Astrocyte (in vitro differentiated cells and primary cell): ENCODE data around the gene PLA1A.

ENCODE experiments used
- EZH2 ChIP-seq: IDR thresholded peaks from 2 replicates; pipeline ENCODE4 v1.6.1; 2012; ENCODE audit warnings: mild to moderate bottlenecking, low read length, inconsistent platforms; ENCODE audit not compliant: insufficient read depth
- TF ChIP-seq, protein P1 (sequence below): IDR thresholded peaks from 2 replicates; pipeline ENCODE4 v1.5.1; 2011; ENCODE audit warnings: low read depth, mild to moderate bottlenecking, inconsistent platforms, low read length, moderate library complexity; ENCODE audit not compliant: insufficient read depth

GRCh38 chr3:119643528-119643927, 45.8 kb downstream of the PLA1A start:
- TF ChIP-seq, protein P1, sequence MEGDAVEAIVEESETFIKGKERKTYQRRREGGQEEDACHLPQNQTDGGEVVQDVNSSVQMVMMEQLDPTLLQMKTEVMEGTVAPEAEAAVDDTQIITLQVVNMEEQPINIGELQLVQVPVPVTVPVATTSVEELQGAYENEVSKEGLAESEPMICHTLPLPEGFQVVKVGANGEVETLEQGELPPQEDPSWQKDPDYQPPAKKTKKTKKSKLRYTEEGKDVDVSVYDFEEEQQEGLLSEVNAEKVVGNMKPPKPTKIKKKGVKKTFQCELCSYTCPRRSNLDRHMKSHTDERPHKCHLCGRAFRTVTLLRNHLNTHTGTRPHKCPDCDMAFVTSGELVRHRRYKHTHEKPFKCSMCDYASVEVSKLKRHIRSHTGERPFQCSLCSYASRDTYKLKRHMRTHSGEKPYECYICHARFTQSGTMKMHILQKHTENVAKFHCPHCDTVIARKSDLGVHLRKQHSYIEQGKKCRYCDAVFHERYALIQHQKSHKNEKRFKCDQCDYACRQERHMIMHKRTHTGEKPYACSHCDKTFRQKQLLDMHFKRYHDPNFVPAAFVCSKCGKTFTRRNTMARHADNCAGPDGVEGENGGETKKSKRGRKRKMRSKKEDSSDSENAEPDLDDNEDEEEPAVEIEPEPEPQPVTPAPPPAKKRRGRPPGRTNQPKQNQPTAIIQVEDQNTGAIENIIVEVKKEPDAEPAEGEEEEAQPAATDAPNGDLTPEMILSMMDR, result no peak
- TF ChIP-seq EZH2, result no peak
